Measurements from ENCODE around the gene SH3RF2.

GRCh38 chr5:145925803-145926202 lies 10.6 kb upstream of the SH3RF2 start:
- TF ChIP-seq GATA2 (IDR thresholded peaks at IDR 0.05; ENCODE audit: low read depth, low read length) (no peak), GATA3 (IDR thresholded peaks at IDR 0.05; ENCODE audit: low read depth, low read length) (no peak)
